GM18507 (cell line): Measurements from ENCODE around the gene TMPRSS6.
A peak's percentile ranks its signal among the peaks of the same experiment; 100 is the strongest.

ENCODE experiments used
- DNase-seq: peaks from one replicate; pipeline ENCODE4 v3.0.0; 2011; ENCODE audit warnings: low read depth; ENCODE audit not compliant: insufficient read length; ENCODE audit errors: extremely low spot score
- FAIRE-seq: peaks from 2 replicates; lab custom pipeline; 2011; peaks lifted over from hg19 to GRCh38; lab: Jason Lieb, UNC

The TMPRSS6 gene

DNA sequence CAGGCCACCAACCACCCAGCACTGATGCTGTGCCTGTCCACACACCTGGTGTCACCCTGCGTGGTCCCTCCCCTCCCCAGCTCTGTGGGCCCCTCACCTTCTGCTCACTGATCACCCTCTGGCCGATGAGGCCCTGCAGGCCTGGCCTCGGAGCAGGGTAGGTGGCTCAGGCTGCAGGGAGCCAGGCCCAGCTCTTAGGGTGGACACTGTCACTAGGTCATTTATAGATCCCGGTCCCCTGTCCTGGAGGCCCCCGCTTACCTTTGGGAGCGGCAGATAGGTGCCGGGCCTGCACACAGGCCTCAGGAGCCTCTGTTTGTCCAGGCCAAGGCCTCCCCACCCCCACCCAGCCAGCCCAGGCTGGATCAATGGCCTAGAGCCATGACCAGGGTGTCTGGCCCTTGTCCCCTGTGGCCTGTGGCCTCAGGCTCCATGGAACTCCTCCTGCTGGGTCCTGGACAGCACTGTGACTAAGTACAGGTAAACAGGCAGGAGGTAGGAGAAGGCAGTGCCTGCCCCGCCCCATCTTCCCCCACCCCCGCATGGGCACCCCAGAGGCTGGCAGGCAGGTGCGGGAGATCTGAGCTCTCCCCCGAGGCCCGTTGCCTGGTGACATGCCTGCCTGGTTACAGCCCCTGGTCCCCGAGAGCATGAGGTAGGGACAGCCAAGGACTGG, at the start of gene TMPRSS6:
Gene TMPRSS6 (minus strand): TSS at position 472 of the 676 bp plus-strand sequence. CDS start 6,296 bp downstream, outside the sequence.
- no peak for DNase-seq
- FAIRE-seq = no peak

DNA sequence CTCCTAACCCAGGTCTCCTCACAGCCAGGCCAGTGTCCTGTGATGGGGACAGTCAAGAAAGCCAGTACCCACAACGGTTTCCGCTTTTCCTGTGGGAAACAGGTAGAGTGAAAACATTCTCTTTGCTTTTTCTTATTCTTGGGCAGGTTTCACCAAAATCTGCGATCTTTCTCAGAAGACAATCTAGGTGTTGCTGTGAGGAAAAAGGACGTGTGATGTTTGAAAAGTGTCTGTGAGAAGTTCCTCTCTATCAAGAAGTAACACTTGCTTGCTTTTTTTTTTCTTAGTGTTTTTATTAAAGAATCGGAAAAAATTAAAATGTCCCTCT, 49.4 kb upstream of the TMPRSS6 start:
- FAIRE-seq (peak; percentile 33), DNase-seq (no peak)

DNA sequence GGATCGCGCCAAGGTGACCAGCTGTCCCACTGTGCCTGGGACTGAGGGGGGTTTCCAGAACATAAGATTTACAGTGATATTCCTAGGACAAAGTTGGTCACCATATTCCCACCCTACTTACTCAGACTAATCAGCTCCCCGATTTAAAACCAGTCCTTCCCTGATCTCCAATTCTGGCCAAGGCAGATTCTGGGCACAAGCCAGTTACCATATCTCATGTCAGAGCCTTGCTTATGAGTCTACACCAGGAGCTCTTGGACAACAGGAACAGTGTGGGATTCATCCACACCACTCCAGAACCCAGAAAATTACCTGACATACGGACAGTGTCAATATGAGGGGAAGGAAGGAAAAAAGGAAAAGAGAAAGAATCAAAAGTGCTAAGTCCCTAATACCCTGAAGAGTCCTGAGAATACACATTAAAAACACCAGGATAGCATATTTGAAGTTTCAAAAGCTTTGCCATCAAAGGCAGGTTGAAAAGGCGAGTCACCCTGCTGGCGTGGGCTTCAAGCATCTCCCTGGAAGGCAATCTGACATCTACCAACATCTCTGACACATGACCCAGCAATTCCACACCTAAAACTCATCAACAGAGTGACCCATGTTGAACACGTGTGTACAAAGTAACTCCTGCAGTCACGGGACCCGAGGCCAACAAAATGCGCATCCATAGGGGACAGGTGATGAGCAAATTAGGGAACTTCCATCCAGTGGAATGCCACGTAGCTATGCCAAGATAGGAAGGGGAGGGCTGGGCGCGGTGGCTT, 48.2 kb upstream of the TMPRSS6 start:
- DNase-seq = no peak
- FAIRE-seq = no peak

DNA sequence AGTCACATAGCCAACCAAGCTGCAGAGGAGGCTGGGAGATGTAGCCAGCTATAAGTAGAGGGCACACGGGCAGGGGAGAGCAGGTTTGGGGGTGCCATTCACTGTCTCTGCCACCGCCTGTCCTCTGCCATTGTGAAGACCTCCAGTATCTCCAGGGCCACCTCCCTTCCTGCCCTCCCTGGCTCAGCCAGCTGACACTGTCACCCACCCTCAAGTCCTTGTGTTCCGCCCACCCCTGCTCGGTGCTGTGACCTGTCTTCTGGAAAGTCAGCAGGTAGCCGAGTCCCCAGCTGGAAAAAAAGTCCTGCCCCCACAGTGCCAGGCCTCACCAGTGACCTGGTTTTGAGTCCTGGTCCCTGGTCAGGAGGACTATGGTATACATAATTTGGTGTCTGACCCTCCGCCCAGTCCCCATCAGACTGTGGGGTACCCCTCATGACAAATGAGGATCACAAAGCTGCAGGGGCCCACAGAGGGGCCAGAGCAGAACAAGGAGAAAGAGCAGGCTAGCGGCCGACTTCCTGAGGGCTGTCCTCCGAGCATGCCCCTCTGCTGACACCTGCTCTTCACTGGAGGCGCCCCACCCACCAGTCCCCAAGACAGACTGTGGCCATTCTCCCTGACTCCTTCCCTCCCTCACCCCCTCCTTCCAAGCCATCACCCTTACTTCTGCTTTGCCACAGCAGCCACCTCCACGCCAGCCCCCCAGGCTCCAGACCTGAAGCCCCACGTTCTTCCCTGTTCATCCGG, 47.3 kb upstream of the TMPRSS6 start:
- DNase-seq (no peak), FAIRE-seq (no peak)

DNA sequence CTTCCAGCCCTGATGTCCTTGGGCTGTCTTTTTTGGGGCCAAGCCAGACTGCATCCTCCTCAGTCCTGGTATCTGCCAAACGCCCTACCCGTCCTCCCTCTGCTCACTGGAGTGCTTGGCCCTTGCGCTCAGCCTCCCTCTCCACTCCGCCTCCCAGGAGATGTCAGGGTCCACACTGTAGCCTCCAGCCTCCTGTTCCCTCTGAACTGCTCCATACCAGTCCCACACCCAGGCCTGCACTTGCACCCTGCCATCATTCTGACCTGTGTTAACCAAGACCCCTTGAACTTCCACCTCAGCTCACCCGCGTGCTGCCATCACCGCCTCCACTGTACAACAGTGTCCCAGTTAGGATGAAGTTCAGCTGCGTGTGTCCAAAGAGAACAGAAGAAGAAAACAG, 46.5 kb upstream of the TMPRSS6 start:
- FAIRE-seq (no peak), DNase-seq (no peak)

DNA sequence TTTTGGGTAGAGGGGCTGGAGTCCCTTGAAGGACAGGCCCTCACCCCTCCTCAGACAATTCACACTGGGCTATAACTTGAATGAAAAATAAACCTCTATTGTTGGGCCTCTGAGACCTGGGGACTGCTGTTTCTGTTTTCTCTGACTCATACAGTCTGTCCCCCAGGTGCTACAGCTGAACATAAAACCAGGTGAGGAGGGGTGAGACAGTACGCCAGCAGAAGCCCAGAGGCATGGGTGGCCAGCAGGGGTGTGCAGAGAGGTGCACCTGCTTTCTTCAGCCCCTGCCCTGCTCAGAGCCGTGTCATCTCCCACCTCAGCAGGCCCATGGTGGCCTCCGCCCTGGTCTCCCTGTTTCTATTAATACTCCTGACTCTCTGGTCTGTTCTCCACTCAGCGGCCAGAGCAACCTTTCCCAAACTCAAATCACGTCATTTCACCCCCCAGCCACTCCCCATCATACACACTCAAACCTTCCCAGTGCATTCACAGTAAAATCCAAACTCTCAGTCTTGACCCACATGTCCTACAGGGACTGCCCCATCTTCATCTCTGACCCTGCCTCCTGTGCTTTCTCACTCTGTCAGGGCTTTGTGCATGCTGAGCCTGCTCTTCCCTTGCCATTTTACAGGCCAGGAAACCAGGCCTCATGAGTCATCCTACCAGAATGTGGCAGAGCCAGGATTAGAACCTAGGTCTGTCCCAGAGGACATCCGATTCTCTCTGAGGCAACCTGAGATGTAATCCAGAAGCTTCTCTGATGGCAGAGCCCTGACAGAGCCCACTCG, 45.6 kb upstream of the TMPRSS6 start:
- peak; percentile 76 for FAIRE-seq

DNA sequence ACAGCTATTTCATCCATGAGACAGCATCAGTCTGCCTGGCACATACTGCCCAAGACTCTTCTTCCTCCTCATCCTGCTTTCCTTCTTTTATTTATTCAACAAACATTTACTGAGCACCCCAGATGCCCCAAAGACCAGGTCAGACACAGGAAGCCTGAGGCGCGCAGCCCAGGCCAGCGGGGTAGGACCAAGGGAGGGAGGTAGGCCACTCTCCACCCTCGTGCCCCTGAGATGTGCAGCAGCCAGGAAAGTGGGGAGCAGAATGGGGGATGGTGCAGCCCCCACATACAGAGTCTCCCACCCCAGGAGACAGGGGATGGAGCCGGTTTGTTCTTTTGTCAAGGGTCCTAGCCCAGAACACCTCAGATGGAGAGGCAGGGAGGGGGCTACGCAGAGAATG, 44.4 kb upstream of the TMPRSS6 start:
- FAIRE-seq = no peak
- DNase-seq = no peak

More for the DNA sequence above, 45.6 kb upstream of the TMPRSS6 start:
- DNase-seq = no peak

DNA sequence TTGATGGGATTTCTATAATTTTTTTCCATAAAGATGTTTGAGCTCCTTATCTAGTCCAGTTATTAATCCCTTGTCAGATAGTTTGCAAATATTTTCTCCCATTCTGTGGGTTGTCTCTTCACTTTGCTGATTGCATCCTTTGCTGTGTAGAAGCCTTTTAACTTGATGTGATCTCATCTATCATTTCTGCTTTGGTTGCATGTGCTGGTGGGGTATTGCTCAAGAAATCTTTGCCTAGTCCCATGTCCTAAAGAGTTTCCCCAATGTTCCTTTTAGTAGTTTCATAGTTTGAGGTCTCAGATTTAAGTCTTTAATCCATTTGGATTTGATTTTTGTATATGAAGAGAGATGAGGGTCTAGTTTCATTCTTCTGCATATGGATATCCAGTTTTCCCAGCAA, 41.9 kb upstream of the TMPRSS6 start:
- no peak for FAIRE-seq

DNA sequence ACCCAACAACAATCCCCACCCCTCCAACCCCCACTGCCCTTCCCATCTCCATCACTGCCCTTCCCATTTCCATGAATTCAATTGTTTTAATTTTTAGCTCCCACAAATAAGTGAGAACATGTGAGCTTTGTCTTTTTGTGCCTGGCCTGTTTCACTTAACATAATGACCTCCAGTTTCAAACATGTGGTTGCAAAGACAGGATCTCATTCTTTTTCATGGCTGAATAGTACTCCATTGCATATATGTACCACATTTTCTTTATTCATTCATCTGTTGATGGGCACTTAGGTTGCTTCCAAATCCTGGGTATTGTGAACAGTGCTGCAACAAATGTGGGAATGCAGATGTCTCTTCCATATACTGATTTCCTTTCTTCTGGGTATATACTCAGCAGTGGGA, 41.2 kb upstream of the TMPRSS6 start:
- FAIRE-seq = peak; percentile 26
- DNase-seq = no peak

More for the DNA sequence above, 41.9 kb upstream of the TMPRSS6 start:
- no peak for DNase-seq

DNA sequence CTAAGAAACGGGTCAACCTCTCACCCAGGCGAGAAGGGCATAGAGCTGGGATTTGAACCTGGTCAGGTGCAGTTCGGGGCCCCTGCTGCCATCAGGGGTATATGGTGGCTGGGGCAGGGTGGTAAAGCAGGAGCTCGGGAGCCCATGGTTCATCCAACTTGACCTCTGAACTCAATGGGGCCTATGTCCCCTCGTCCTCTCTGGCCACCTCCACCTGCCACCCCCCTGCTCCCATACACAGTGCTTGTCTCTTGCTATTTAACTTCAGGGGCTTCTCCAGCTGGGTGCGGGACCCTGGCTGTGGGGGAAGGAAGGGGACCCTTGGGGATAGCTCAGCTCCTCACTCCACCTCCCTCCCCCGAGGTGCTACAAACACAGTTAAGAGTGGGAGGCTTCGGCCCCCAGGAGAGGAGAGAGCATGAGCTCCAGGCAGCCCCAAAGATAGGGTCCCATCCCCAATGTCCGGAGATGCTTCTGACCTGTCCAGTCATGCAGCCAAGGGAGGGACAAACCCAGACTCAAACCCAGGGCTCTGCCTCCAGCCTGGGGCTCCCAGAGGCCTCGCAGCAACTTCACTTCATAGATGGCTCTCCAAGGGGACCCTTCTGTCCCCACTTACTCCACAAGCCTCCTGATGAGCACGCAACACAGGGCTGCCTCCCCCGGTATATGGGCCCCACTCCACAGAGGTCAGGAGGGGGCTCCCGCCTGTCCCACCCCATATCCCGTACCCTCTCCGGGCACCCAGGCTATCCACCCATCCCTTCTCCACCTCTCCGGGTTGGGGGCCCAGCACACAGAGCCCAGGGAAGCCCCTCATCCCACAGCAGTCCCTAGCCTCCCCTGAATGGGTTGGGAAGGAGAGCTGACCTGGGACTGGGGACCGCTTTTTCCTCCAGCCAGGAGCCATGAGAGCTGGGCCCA, 39.5 kb upstream of the TMPRSS6 start:
- no peak for DNase-seq
- no peak for FAIRE-seq

DNA sequence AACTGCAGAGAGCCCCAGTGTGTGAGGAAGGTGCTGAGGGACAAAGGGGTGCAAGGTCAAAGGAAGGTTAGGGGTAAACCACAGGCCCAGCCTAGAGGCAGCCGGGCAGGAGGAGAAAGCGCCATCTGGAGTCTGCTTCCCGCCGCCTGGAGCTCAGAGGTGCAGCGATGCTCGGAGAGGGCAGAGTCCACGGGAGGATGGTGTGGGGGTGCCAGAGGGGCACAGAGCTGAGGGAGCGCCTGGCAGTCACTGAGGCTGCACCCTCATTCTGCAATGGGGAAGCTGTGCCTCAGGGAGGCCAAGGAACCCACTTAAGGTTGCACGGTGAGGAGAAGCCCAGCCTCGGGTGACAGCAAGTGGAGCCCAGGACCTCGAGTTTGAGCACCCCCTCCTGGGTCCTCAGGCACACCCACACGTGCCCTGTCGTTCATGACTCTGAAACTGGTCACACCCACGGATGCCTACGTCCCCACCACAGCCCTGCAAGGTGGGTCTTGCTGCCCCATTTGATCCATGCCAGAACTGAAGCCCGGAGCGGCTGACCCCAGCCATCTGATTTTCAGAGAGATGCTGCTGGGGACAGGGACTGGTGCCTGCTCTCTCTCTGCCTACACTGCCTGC, 38.6 kb upstream of the TMPRSS6 start:
- FAIRE-seq = peak; percentile 55

DNA sequence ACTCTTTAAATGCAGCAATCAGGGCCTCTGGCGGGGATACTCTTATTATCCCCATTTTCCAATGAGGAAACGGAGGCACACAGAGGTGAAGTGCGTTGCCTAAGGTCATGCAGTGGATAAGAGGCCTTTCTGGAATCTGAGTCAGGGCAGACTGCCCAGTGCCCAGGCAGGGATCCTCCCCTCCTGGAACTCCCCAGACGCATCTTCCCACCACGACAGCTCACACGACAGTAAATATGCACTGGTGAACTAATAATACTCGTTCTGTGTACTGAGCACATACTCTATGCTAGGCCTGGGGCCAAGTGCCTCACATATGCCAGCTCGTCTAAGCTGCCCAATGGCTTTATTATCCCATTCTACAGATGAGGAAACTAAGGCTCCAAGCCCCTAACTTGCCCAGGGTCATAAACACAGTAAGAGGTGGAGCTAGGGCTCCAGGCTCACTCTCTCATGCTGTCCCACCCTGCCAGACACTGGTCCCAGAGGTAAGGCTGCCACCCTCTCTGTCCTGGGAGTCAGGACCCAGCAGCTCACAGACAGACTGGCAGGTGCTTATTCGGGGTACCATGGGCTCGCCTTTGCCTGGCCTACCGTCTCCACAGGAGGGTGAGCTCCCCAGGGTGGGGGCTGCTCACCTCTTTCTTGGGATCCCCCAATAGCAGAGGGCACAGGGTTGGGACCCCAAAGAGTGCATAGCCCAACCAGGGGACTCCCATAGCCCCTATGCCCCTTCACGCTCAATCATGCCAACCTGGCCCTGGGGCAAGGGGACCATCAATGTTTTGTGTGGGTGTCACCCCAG, 37.9 kb upstream of the TMPRSS6 start:
- DNase-seq (no peak), FAIRE-seq (no peak)

More for the DNA sequence above, 38.6 kb upstream of the TMPRSS6 start:
- no peak for DNase-seq

DNA sequence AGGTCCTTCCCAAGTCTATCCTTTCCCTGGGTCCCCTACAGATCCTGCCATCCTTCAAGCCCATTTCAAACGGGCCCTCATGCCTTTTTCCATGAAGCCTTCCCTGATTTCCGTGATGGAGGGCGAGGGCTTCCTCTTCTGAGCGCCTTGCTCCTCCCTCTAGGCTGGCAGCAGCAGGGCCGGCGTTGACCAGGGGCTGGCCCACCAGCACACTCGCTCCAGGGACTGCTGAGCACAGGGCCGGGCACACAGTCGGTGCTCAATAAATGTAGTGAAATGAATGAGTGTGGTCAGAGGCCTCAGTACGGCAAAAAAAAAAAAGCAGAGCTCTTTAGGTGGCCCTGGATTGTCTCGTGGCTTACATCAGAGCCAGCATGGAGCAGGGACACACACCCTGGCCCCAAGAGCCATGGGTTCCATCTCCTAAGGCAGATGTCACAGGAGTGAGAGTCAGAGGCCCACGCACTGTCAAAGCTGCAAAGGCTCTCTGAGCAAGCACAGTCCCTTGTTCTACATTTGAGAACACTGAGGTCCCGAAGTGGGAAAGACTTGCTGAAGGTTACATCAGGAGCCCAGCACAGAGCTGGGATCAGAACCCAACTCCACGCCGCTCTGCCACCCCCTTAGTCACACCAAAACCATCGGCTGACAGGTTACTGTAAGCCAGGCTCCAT, 37.1 kb upstream of the TMPRSS6 start:
- DNase-seq (no peak), FAIRE-seq (no peak)

DNA sequence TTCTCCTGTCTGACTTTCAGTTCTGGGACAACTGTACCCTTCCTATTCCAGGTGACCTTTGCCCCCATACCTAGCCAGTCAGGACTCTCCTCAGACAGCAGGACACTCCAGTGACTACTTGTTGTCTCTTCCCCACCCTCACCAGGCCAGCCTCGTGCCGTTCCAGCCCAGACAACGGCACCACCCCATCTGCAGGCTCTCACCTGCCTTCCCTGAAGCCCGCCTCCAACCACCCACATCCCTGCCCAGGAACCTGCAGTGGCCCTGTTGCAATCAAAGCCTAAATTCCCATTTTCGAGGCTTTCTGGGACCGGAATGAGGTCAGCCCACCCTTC, 36.5 kb upstream of the TMPRSS6 start:
- FAIRE-seq (no peak), DNase-seq (no peak)

DNA sequence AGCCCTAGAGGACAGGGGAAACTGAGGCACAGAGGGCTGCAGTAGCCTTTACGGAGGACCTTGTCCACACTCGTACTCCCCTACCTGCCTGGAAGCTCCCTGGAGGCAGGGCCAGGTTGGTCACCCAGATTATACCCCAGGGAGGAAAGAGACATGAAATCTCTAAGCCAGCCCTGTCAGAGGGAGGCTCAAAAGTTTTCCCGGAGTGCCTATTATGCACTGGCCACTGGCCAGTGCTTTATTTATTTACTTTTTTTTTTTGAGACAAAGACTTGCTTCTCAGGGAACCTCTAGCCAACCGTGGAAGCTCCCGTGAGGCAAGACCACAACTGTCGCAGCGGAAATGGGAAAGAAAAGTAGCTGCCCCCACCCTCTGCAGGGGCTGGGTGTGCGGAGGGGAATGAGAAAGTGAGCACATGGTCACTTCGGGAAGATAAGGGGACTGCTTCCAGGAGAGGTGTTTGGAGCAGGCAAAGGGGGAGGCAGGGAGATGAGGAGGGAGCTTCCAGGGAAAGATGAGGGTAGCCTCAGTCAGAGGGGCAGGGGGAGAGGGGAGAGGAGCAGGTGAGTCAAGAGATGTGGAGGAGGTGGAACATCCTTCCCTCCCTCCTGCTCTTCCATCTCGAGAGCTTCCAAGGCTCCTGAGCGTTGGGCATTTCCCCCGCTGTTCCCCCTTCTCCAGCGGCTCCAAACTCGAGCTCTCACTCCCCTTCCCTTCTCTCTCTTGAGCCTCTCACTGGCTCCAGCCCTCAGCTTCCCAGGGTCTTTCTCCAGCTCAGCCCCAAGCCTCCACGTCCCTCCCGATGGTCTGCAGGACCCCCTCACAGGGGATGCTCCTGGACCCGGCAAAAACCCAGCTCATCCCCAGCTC, 35.9 kb upstream of the TMPRSS6 start:
- FAIRE-seq (no peak), DNase-seq (no peak)

DNA sequence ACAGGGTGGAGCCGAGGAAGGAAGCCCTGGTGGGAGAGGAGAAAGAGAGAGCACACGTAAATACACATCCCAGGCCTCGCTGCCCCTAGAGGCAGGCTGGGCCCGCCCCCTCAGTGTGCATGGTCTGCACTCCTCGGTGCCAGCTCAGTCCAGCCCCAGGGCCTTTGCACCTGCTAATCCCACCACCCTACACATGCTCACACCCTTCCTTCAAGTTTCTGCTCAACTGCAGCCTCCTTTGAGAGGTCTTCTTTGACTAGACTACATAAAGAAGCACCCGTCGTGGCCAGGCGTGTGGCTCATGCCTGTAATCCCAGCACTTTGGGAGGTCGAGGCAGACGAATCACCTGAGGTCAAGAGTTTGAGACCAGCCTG, 34.7 kb upstream of the TMPRSS6 start:
- DNase-seq (no peak), FAIRE-seq (no peak)
